ENCODE measurements around the gene CELF2.

CELF2 gene

GRCh38 chr10:11074536-11075267 is 57.0 kb downstream of the CELF2 start:
- no peak for TF ChIP-seq POLR2A (IDR thresholded peaks at IDR 0.05; ENCODE audit: low read depth, low read length)
- FAIRE-seq (no peak), DNase-seq (ENCODE audit: insufficient read length, low spot score) (no peak)

GRCh38 chr10:11076221-11076620 is 58.5 kb downstream of the CELF2 start:
- FAIRE-seq: no peak
- DNase-seq (ENCODE audit: insufficient read length, low spot score): no peak
- TF ChIP-seq POLR2A (IDR thresholded peaks at IDR 0.05; ENCODE audit: low read depth, low read length): no peak

- DNase-seq (ENCODE audit: insufficient read length, low spot score) (no peak), FAIRE-seq (no peak)
- TF ChIP-seq POLR2A (IDR thresholded peaks at IDR 0.05; ENCODE audit: low read depth, low read length): no peak
Measured at GRCh38 chr10:11080564-11080984, 62.9 kb downstream of the CELF2 start.

GRCh38 chr10:11081408-11081807 is 63.7 kb downstream of the CELF2 start:
- FAIRE-seq: no peak
- no peak for TF ChIP-seq POLR2A (IDR thresholded peaks at IDR 0.05; ENCODE audit: low read depth, low read length)
- DNase-seq (ENCODE audit: insufficient read length, low spot score): no peak

- FAIRE-seq (no peak), DNase-seq (ENCODE audit: insufficient read length, low spot score) (no peak)
- TF ChIP-seq POLR2A (IDR thresholded peaks at IDR 0.05; ENCODE audit: low read depth, low read length): no peak
Measured at GRCh38 chr10:11082526-11082925, 64.9 kb downstream of the CELF2 start.

GRCh38 chr10:11083051-11083450 is 65.4 kb downstream of the CELF2 start:
- no peak for DNase-seq (ENCODE audit: insufficient read length, low spot score)
- no peak for TF ChIP-seq POLR2A (IDR thresholded peaks at IDR 0.05; ENCODE audit: low read depth, low read length)
- FAIRE-seq: no peak

GRCh38 chr10:11085545-11085944 is 67.9 kb downstream of the CELF2 start:
- FAIRE-seq: no peak
- TF ChIP-seq POLR2A (IDR thresholded peaks at IDR 0.05; ENCODE audit: low read depth, low read length): no peak
- DNase-seq (ENCODE audit: insufficient read length, low spot score): no peak

GRCh38 chr10:11086177-11086840 is 68.6 kb downstream of the CELF2 start:
- no peak for DNase-seq (ENCODE audit: insufficient read length, low spot score)
- FAIRE-seq: no peak
- no peak for TF ChIP-seq POLR2A (IDR thresholded peaks at IDR 0.05; ENCODE audit: low read depth, low read length)

GRCh38 chr10:11087372-11087771 is 69.7 kb downstream of the CELF2 start:
- no peak for FAIRE-seq

GRCh38 chr10:11088709-11089108 is 71.0 kb downstream of the CELF2 start:
- no peak for DNase-seq (ENCODE audit: insufficient read length, low spot score)
- no peak for FAIRE-seq
- TF ChIP-seq POLR2A (IDR thresholded peaks at IDR 0.05; ENCODE audit: low read depth, low read length): no peak

More at GRCh38 chr10:11087372-11087771, 69.7 kb downstream of the CELF2 start:
- DNase-seq (ENCODE audit: insufficient read length, low spot score): no peak
- TF ChIP-seq POLR2A (IDR thresholded peaks at IDR 0.05; ENCODE audit: low read depth, low read length): no peak

- FAIRE-seq (no peak), DNase-seq (ENCODE audit: insufficient read length, low spot score) (no peak)
- TF ChIP-seq POLR2A (IDR thresholded peaks at IDR 0.05; ENCODE audit: low read depth, low read length): no peak
Measured at GRCh38 chr10:11089272-11089671, 71.6 kb downstream of the CELF2 start.

- FAIRE-seq (no peak), DNase-seq (ENCODE audit: insufficient read length, low spot score) (no peak)
- TF ChIP-seq POLR2A (IDR thresholded peaks at IDR 0.05; ENCODE audit: low read depth, low read length): no peak
Measured at GRCh38 chr10:11091517-11092102, 73.9 kb downstream of the CELF2 start.

- FAIRE-seq: no peak
- TF ChIP-seq POLR2A (IDR thresholded peaks at IDR 0.05; ENCODE audit: low read depth, low read length): no peak
- no peak for DNase-seq (ENCODE audit: insufficient read length, low spot score)
Measured at GRCh38 chr10:11093771-11094736, 76.4 kb downstream of the CELF2 start.

GRCh38 chr10:11095374-11095801 is 77.7 kb downstream of the CELF2 start:
- FAIRE-seq: no peak
- TF ChIP-seq POLR2A (IDR thresholded peaks at IDR 0.05; ENCODE audit: low read depth, low read length): no peak
- DNase-seq (ENCODE audit: insufficient read length, low spot score): no peak

Measured in H54 (cell line).